Natural killer cell (primary cell): ENCODE measurements around the gene GFOD1. TPM values are rescaled to one million over a fixed set of nuclear protein-coding genes. Genes with fewer than 3 reads are reported as not detected.

Source experiments
- ATAC-seq, 3 donors: fragments of 150-1000 bp in 2 of 3; fragments of 200-7000 bp in 1 of 3; cut with Tn5 transposase; 1 replicate in 1 of 3; 2 replicates in 2 of 3; pipeline ENCODE4 v1.10.0; 2021; ENCODE audit warnings: mild to moderate bottlenecking in 2 of 3, moderate library complexity in 2 of 3
- DNase-seq, 2 donors: peaks; one replicate each; pipeline versions ENCODE4 v3.0.0 to v3.0.0-alpha.2; 2013 to 2021; ENCODE audit warnings: mixed read lengths in 1 of 2
- H3K27ac ChIP-seq: one replicate; pipeline ENCODE4 v1.5.1; 2013; ENCODE audit warnings: mild to moderate bottlenecking, low read length
- H3K27me3 ChIP-seq: one replicate; pipeline ENCODE4 v1.6.1; 2013; ENCODE audit warnings: low read length; ENCODE audit not compliant: control insufficient read depth, insufficient read depth
- H3K36me3 ChIP-seq: one replicate; pipeline ENCODE4 v1.6.1; 2013; ENCODE audit warnings: low read length; ENCODE audit not compliant: control insufficient read depth, insufficient read depth
- H3K4me1 ChIP-seq: one replicate; pipeline ENCODE4 v1.6.1; 2013; ENCODE audit warnings: low read length; ENCODE audit not compliant: control insufficient read depth, insufficient read depth
- H3K4me3 ChIP-seq: one replicate; pipeline ENCODE4 v1.5.1; 2013; ENCODE audit warnings: low read length
- H3K9me3 ChIP-seq: one replicate; pipeline ENCODE4 v1.6.1; 2013; ENCODE audit warnings: low read length; ENCODE audit not compliant: control insufficient read depth, insufficient read depth
- H3K27ac Mint-ChIP-seq, 2 donors: one replicate each; pipeline ENCODE4 v1.8.0; 2022; ENCODE audit warnings: mild to moderate bottlenecking in 2 of 2, mixed read lengths in 2 of 2, moderate library complexity in 1 of 2
- H3K27me3 Mint-ChIP-seq, 2 donors: one replicate each; pipeline ENCODE4 v1.8.0; 2022; ENCODE audit warnings: low read depth in 2 of 2, mixed read lengths in 2 of 2
- H3K36me3 Mint-ChIP-seq: one replicate; pipeline ENCODE4 v1.8.0; 2022; ENCODE audit warnings: mixed read lengths
- H3K4me1 Mint-ChIP-seq, 2 donors: one replicate each; pipeline ENCODE4 v1.8.0; 2022; ENCODE audit warnings: mixed read lengths in 2 of 2
- H3K4me3 Mint-ChIP-seq: one replicate; pipeline ENCODE4 v1.8.0; 2022; ENCODE audit warnings: mild to moderate bottlenecking, moderate library complexity, mixed read lengths
- H3K9me3 Mint-ChIP-seq, 2 donors: one replicate each; pipeline ENCODE4 v1.8.0; 2022; ENCODE audit warnings: mixed read lengths in 2 of 2
- WGBS: methylation state at CpG from one replicate; pipeline ENCODE4 v1.1.7; 2013; ENCODE audit warnings: missing lambda C conversion rate; ENCODE audit not compliant: insufficient coverage; 5-methylcytosine and 5-hydroxymethylcytosine counted together
- intact Hi-C: fragments of 100-400 bp; cut with micrococcal nuclease; formaldehyde crosslinking; loops from one replicate; pipeline ENCODE4 v1.14.2; 2022
- total RNA-seq, 4 donors: library from RNA; stranded (reverse); fragments of 120-200 nt in 1 of 4; gene quantifications; one replicate each; pipeline versions ENCODE4 v1.2.3 to v1.2.4, GENCODE V29; 2013 to 2022
- TF ChIP-seq, protein P1 (sequence below): fragments of 200-600 bp; IDR thresholded peaks from one replicate; pipeline ENCODE4 v1.8.0; 2022; ENCODE audit warnings: antibody characterized with exemption

The GFOD1 gene
- total RNA-seq, 3 donors from 2014 or later (not counting 1 experiment from before 2014, with no cell fraction given), result 59.7 to 74.5 (median 71.2) TPM

DNA sequence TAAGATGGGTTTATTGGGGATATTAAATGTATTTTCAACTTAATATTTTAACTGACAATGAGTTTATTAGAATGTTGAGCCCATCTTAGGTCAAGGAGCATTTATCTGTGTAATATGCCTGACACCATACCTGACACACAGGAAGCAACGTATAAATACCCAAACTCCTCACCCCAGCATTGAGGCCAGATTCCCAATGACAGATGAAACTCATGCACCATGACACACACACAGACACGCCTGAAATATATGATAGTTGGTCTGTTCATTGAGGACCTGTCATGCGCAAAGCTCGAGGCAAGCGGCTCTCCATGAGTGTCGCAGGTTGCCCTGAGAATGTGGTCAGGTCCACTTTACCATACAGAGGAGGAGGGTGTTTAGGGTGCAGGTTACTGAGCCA, 64.1 kb downstream of the GFOD1 start:
- peak overlapping the region; percentile 98 to 99 for H3K27ac Mint-ChIP-seq
- intact Hi-C loops, result no loop called here
- peak overlapping the region; percentile 59 for H3K27ac ChIP-seq
- no peaks in the 10 kb centered on the region for H3K9me3 Mint-ChIP-seq
- no peaks in the 10 kb centered on the region for H3K27me3 Mint-ChIP-seq
- H3K36me3 Mint-ChIP-seq, result no peaks in the 10 kb centered on the region
- H3K27me3 ChIP-seq, result no peaks in the 10 kb centered on the region
- WGBS, result 98% methylated on average over 6 of the region's 6 CpGs
- no peak for DNase-seq
- peaks cover 86% of the 10 kb centered on the region for H3K4me1 ChIP-seq
- no peaks in the 10 kb centered on the region for H3K36me3 ChIP-seq
- peak overlapping the region; percentile 28 for H3K4me3 Mint-ChIP-seq
- no peaks in the 10 kb centered on the region for H3K9me3 ChIP-seq
- TF ChIP-seq, protein P1, sequence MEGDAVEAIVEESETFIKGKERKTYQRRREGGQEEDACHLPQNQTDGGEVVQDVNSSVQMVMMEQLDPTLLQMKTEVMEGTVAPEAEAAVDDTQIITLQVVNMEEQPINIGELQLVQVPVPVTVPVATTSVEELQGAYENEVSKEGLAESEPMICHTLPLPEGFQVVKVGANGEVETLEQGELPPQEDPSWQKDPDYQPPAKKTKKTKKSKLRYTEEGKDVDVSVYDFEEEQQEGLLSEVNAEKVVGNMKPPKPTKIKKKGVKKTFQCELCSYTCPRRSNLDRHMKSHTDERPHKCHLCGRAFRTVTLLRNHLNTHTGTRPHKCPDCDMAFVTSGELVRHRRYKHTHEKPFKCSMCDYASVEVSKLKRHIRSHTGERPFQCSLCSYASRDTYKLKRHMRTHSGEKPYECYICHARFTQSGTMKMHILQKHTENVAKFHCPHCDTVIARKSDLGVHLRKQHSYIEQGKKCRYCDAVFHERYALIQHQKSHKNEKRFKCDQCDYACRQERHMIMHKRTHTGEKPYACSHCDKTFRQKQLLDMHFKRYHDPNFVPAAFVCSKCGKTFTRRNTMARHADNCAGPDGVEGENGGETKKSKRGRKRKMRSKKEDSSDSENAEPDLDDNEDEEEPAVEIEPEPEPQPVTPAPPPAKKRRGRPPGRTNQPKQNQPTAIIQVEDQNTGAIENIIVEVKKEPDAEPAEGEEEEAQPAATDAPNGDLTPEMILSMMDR, result no peak
- H3K4me3 ChIP-seq, result no peak overlapping the region
- H3K4me1 Mint-ChIP-seq, result peaks cover 94 to 96% of the 10 kb centered on the region in 2 donors
- no peak for ATAC-seq

DNA sequence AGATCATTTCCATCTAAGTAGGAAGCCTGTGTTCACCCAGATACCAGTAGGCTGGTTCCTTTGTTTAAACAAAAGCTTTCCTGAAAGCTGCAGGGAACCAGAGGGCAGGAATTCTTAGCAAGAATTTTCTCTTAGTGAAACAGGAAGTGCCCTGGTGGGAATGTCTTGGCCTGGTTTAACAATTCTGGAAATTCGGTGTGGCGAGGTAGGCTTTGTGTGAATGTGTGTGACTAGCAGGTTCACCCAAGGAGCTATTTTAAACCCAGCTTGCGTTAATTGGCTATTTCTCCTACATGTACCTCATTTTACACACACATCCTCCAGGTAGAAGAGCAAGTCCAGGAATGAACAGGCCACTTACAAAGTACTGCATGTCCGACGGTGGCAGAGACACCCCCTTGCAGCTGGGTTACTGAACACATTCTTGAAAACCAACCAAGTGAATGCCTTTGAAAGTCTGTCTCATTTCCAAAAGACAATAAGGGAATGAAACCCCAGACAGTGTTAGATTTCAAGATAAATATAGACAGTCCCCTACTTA, 64.6 kb downstream of the GFOD1 start:
- Mint-ChIP-seq H3K27ac (peak overlapping the region; percentile 98 to 99), H3K27me3 (no peaks in the 10 kb centered on the region), H3K9me3 (no peaks in the 10 kb centered on the region), H3K4me1 (peaks cover 94 to 96% of the 10 kb centered on the region in 2 donors), H3K36me3 (no peaks in the 10 kb centered on the region), H3K4me3 (peak overlapping the region; percentile 2)
- TF ChIP-seq, protein P1, result no peak
- Histone ChIP-seq H3K9me3 (no peaks in the 10 kb centered on the region), H3K4me3 (no peak overlapping the region), H3K36me3 (no peaks in the 10 kb centered on the region), H3K27ac (peak overlapping the region; percentile 59), H3K4me1 (peaks cover 81% of the 10 kb centered on the region), H3K27me3 (no peaks in the 10 kb centered on the region)
- no peak for DNase-seq
- WGBS, result 85% methylated on average over 5 of the region's 5 CpGs
- ATAC-seq, result no peak
- intact Hi-C loops, result no loop called here

GRCh38 chr6:13421425-13422059, 65.9 kb downstream of the GFOD1 start:
- Mint-ChIP-seq H3K4me1 (peaks cover 90% of the 10 kb centered on the region in 2 donors), H3K27ac (peak overlapping the region; percentile 98 to 99), H3K4me3 (peak overlapping the region; percentile 2), H3K9me3 (no peaks in the 10 kb centered on the region), H3K27me3 (no peaks in the 10 kb centered on the region), H3K36me3 (no peaks in the 10 kb centered on the region)
- H3K4me3 ChIP-seq, result no peak overlapping the region
- no peaks in the 10 kb centered on the region for H3K27me3 ChIP-seq
- H3K9me3 ChIP-seq, result no peaks in the 10 kb centered on the region
- WGBS, result 98% methylated on average over 10 of the region's 10 CpGs
- TF ChIP-seq, protein P1, result no peak
- DNase-seq, result no peak
- ATAC-seq, result no peak
- H3K36me3 ChIP-seq, result no peaks in the 10 kb centered on the region
- intact Hi-C loops, result no loop called here
- peaks cover 69% of the 10 kb centered on the region for H3K4me1 ChIP-seq
- no peak overlapping the region for H3K27ac ChIP-seq
